Measurements from ENCODE around the gene MAEA.
"Not testable (repeated sequence)": the region's sequence is repeated elsewhere in the genome, so short reads cannot be mapped to it uniquely, and the experiment has no call there.

Gene MAEA

DNA sequence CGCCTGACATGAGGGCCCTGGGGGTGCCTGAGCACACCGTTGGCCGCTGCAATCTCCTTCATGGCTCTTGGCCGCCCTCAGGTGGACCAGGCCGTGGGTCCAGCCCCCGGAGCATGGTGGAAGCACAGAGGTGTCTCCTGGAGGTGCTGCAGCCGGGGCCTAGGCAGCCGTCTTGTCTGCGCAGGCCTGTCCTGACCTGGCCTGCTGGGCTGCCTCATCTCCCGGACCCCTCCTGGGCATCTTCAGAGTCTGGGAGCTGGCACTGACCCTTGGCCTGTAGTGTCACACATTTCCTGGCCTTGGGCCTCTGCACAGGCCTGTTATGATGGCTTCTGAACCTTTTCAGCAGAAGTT is 78.2 kb downstream of the MAEA start:
- TF ChIP-seq, protein P1, sequence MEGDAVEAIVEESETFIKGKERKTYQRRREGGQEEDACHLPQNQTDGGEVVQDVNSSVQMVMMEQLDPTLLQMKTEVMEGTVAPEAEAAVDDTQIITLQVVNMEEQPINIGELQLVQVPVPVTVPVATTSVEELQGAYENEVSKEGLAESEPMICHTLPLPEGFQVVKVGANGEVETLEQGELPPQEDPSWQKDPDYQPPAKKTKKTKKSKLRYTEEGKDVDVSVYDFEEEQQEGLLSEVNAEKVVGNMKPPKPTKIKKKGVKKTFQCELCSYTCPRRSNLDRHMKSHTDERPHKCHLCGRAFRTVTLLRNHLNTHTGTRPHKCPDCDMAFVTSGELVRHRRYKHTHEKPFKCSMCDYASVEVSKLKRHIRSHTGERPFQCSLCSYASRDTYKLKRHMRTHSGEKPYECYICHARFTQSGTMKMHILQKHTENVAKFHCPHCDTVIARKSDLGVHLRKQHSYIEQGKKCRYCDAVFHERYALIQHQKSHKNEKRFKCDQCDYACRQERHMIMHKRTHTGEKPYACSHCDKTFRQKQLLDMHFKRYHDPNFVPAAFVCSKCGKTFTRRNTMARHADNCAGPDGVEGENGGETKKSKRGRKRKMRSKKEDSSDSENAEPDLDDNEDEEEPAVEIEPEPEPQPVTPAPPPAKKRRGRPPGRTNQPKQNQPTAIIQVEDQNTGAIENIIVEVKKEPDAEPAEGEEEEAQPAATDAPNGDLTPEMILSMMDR (IDR thresholded peaks at IDR 0.05; ENCODE audit: extremely low read depth, missing control alignments), result no peak
- no peak for DNase-seq (ENCODE audit: low spot score)

DNA sequence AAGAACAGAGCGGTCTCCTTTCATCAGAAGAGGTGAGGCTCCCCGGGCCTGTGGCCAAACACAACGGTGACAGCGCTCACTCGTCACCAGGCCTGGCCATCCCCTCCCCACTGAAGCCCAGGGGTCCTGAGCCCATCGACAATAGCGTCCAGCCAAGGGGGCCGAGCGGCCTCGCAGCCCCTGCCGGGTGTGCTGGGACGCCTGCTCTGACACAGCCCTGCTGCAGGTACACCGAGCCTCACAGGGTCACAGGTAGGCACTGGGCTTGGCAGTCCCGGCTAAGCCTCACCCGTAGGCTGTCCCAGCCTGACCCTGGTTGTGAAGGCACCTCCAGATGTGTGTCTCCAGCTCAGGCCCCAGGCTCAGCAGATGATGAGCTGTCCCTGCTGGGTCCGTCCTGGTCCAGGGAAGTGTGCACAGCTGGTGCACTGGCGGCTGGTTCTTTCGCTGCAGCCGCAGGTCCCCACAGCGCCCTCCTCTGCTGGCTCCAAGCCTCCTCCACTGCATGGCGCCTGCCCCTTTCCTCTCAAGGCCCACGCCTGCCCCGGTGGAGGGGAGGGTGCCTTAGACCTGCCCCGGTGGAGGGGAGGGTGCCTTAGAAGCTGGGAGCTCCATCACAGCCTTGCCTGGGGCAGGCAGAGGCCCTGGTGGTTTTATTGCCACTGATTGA is 78.9 kb downstream of the MAEA start:
- TF ChIP-seq, protein P1 (IDR thresholded peaks at IDR 0.05; ENCODE audit: extremely low read depth, missing control alignments), result no peak
- no peak for DNase-seq (ENCODE audit: low spot score)

DNA sequence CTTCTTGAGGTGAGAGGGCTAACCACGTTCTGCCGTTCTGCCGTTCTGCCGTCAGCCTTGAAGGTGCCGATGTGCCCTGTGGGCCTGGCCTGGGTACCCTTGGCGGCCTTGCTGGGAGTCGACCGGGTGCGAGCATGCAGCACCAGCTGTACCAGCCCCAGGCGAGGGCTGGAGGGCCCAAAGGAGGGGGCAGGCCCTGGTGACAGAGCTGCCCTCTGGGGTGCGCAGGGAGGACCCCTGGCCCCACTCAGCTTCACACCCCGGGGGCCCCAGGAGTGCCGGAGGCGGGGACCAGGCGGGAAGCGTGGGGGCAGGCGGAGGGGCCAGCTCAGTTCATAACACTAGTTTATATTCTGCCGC is 79.4 kb downstream of the MAEA start:
- TF ChIP-seq, protein P1 (IDR thresholded peaks at IDR 0.05; ENCODE audit: extremely low read depth, missing control alignments), result no peak
- DNase-seq (ENCODE audit: low spot score), result no peak

DNA sequence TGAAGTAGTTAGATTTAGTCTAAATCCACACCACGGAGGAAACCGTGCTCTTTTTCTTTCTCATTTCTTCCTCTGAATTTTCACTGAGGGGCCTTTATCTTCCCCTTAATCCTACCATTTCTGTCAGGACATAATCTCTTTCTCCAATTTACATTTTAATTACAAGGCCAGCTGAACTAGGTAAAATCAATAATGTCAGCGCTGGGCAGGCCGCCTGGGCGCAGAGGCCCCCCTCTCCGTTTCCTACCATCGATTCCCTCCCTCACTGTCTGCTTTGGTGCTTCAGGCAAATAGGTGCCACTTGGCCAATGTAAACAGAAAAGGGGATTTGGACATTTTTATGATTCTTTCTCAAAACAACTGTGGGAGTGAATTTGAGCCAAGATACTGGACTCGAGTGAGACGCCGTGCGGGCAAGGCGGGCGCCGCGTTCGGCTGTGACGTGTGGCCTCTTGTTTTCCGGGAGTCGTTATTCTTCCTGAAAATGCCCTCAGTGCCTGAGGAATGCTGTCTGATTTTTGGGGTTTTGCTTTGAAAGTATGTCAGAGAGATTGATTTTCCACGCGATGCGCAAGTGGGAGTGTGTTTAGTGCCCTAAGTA is 79.9 kb downstream of the MAEA start:
- DNase-seq (ENCODE audit: low spot score), result no peak
- TF ChIP-seq, protein P1 (IDR thresholded peaks at IDR 0.05; ENCODE audit: extremely low read depth, missing control alignments), result no peak

DNA sequence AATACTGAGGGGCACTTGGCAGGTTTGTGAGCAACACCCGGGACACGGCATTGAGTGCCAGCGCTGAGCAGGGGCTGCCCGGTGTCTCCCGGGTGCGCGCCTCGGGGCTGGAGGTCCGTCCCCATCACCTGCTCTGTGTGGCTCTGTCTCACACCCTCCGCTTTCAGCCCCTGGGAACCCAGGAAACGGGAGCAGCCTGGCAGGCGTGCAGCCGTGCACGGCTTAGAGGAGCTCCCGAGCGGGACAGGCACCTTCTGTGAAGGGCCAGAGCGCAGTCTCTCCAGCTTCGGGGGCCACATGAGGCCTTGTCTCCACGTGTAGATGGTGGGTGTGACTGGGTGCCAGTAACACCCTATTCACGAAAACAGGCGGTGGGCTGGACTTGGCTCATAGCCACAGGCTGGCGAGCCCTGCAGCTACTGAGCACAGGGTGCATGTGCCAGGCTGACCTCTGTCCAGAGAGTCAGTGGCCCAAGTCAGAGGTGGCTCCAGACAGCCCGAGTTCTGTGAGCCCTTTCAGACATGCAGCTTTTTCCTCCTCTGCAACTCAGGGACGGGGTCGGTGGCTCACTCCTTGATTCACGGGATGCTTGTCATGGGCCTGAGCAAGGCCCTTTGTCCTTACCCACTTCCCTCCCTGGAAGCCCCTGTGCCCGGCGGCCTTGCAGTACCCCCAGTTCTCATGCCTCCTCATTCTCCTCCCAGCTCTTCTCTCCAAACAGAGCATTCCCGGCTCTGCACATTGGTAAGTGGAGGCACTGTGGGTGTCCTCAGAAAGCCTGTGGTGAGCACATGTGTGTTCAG is 80.8 kb downstream of the MAEA start:
- no peak for DNase-seq (ENCODE audit: low spot score)

DNA sequence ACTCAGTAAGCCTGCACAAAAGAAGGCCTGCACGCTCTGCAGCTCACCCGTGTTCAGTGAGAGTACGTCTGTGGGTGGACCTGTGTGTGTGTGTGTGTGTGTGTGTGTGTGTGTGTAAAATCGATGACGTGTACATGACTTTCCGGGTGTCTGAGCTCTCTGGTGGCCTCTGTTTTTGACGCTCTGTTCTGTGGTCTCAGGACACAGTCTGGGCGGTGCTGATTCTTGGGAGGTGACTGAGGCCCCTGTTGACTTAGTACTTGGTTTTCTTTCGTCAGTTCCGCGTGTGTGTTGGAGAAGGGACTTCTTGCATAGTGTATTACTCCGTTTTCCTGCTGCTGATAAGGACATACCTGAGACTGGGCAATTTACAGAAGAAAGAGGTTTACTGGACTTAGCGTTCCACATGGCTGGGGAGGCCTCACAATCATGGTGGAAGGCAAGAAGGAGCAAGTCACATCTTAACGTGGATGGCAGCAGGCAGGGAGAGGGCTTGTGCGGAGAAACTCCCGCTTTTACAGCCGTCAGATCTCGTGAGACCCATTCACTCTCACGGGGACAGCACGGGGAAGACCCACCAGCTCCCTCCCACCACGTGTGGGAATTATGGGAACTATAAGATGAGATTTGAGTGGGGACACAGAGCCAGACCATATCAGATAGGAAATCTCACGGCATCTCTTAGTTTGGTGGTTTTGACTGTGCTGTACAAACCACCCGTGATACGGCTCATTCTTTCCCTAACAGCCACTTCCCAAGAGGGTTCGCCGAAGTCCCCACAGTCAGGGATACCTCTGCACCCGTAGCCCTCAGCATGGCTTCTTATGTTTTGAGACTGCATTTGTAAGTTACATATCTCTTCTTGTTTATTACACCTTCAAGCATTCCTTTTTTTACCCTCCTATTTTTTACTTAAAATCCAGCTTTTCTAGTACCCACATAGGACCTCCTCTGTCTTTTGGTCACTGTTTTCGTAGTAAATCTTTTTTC is 81.8 kb downstream of the MAEA start:
- TF ChIP-seq, protein P1 (IDR thresholded peaks at IDR 0.05; ENCODE audit: extremely low read depth, missing control alignments), result no peak
- no peak for DNase-seq (ENCODE audit: low spot score)

More for the DNA sequence above, 80.8 kb downstream of the MAEA start:
- TF ChIP-seq, protein P1 (IDR thresholded peaks at IDR 0.05; ENCODE audit: extremely low read depth, missing control alignments), result no peak

DNA sequence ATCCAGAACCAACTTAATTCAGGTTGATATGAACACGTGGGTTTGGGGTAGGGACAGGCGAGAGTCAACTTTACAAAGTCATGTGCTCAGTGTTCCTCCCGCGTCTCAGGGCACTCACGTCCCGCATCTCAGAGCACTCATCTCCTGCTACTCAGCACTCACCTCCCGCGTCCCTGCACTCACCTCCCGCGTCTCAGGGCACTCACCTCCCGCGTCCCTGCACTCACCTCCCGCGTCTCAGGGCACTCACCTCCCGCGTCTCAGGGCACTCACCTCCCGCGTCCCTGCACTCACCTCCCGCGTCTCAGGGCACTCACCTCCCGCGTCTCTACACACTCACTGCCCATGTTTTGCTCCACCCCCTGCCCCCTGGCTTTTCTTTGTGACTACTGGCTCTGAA is 82.9 kb downstream of the MAEA start:
- DNase-seq (ENCODE audit: low spot score), result not testable (repeated sequence)

Data from GM20000 (cell line).